OCI-LY7 (cell line): ENCODE data around the gene CIB4. TPM values are rescaled to one million over a fixed set of nuclear protein-coding genes. Genes with fewer than 3 reads are reported as not detected.

ENCODE experiments used
- BruUV-seq: library from RNA; stranded (reverse); fragments of 400-500 nt; replicated peaks from 2 replicates; lab custom pipeline; 2021; lab: Mats Ljungman, UMichigan
- CTCF ChIA-PET: fragments of 300-600 bp; sonication (Branson Sonifier 250); formaldehyde crosslinking; loops from one replicate; lab custom pipeline; 2022; ENCODE audit warnings: antibody characterized with exemption; ENCODE audit not compliant: unreplicated experiment; lab: Charles Lee
- POLR2A ChIA-PET: fragments of 300-600 bp; sonication (Branson Sonifier 250); formaldehyde crosslinking; loops from one replicate; lab custom pipeline; 2022; ENCODE audit warnings: antibody characterized with exemption; lab: Charles Lee
- DNase-seq: peaks from one replicate; pipeline ENCODE4 v3.0.0-alpha.2; 2015; ENCODE audit warnings: low spot score
- H2AFZ ChIP-seq: fragments of 200-600 bp; sonication (generic), shearing (Covaris generic); 2 replicates; pipeline ENCODE4 v1.6.1; 2014; ENCODE audit warnings: mild to moderate bottlenecking, antibody characterized with exemption, low read length, moderate library complexity
- H3K27ac ChIP-seq: fragments of 200-600 bp; sonication (generic); 2 replicates; pipeline ENCODE4 v1.5.1; 2014; ENCODE audit warnings: mixed run types, low read depth, mild to moderate bottlenecking, moderate library complexity, low read length, inconsistent platforms; ENCODE audit not compliant: poor library complexity, severe bottlenecking
- H3K36me3 ChIP-seq: fragments of 200-600 bp; sonication (generic); 2 replicates; pipeline ENCODE4 v1.6.1; 2014; ENCODE audit warnings: mild to moderate bottlenecking, antibody characterized with exemption, low read length, moderate library complexity, mixed read lengths; ENCODE audit not compliant: insufficient read depth
- H3K4me1 ChIP-seq: fragments of 200-600 bp; sonication (generic); 2 replicates; pipeline ENCODE4 v1.5.1; 2014; ENCODE audit warnings: mild to moderate bottlenecking, low read length; ENCODE audit not compliant: insufficient read depth, poor library complexity, severe bottlenecking
- H3K4me2 ChIP-seq: fragments of 200-600 bp; sonication (generic); 2 replicates; pipeline ENCODE4 v1.6.1; 2014; ENCODE audit warnings: mild to moderate bottlenecking, low read length
- H3K4me3 ChIP-seq: fragments of 200-600 bp; sonication (generic); 2 replicates; pipeline ENCODE4 v1.5.1; 2014; ENCODE audit warnings: mild to moderate bottlenecking, low read depth, low read length; ENCODE audit not compliant: poor library complexity, severe bottlenecking
- H3K79me2 ChIP-seq: fragments of 200-600 bp; sonication (generic); 2 replicates; pipeline ENCODE4 v1.6.1; 2016; ENCODE audit warnings: low read depth, mild to moderate bottlenecking, low read length, moderate library complexity, mixed read lengths; ENCODE audit not compliant: insufficient read depth
- H3K9me2 ChIP-seq: fragments of 200-600 bp; sonication (generic); 2 replicates; pipeline ENCODE4 v1.6.1; 2016; ENCODE audit warnings: mild to moderate bottlenecking, low read length, mixed read lengths; ENCODE audit not compliant: insufficient read depth
- H3K9me3 ChIP-seq: fragments of 200-600 bp; sonication (generic); 2 replicates; pipeline ENCODE4 v1.6.1; 2014; ENCODE audit warnings: mild to moderate bottlenecking, mixed run types, low read length, mixed read lengths
- H4K20me1 ChIP-seq: fragments of 200-600 bp; sonication (generic); 2 replicates; pipeline ENCODE4 v1.6.1; 2014; ENCODE audit warnings: mild to moderate bottlenecking, antibody characterized with exemption, low read length, moderate library complexity, mixed read lengths; ENCODE audit not compliant: insufficient read depth
- EZH2phosphoT487 ChIP-seq: fragments of 200-600 bp; sonication (generic); IDR thresholded peaks from 2 replicates; pipeline ENCODE4 v1.6.1; 2018; ENCODE audit warnings: low read depth, borderline replicate concordance, mild to moderate bottlenecking, mixed run types, antibody characterized with exemption, low read length, moderate library complexity, mixed read lengths
- intact Hi-C: fragments of 100-400 bp; cut with micrococcal nuclease; formaldehyde crosslinking; loops from one replicate; pipeline ENCODE4 v1.10.0; 2022; ENCODE audit not compliant: unreplicated experiment
- total RNA-seq, 2 experiments: library from RNA; depleted of rRNA in 1 of 2; stranded (reverse); fragments of >200 nt in 1 of 2; shearing (Covaris generic) in 1 of 2; gene quantifications; 2 replicates each; pipeline ENCODE4 v1.2.3, GENCODE V29; 2014 to 2022
- TF ChIP-seq, protein P1 (sequence below): fragments of 200-600 bp; sonication (generic); conservative IDR thresholded peaks from 2 replicates; pipeline ENCODE4 v1.5.1; 2014; ENCODE audit warnings: mild to moderate bottlenecking, antibody characterized with exemption, low read length, moderate library complexity, mixed read lengths

The CIB4 gene
- total RNA-seq, 2 experiments from 2014 or later = not detected

DNA sequence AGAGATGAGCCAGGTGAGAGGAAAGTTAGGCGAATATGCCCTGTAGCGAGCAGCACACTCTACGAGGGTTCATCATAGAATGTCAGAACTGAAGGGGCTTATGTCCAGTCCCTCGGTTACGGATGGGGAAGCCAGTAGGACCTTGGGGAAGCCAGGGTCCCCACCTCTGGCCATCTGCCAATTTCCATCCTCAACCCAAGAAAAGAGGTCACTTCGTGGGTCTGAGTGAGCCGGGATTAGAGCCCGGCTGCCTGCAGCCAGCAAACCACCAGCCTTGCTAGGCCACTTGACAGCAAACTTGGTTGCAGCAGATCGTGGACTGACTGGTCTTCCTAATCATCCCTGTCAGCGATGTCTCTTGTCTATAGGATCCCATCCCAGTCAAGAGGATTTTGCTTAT, 11.4 kb downstream of the CIB4 start:
- H3K4me3 ChIP-seq = no peak overlapping the region
- H4K20me1 ChIP-seq = no peaks in the 10 kb centered on the region
- no peaks in the 10 kb centered on the region for H3K79me2 ChIP-seq
- no peak overlapping the region for H3K4me2 ChIP-seq
- TF ChIP-seq, protein P1, sequence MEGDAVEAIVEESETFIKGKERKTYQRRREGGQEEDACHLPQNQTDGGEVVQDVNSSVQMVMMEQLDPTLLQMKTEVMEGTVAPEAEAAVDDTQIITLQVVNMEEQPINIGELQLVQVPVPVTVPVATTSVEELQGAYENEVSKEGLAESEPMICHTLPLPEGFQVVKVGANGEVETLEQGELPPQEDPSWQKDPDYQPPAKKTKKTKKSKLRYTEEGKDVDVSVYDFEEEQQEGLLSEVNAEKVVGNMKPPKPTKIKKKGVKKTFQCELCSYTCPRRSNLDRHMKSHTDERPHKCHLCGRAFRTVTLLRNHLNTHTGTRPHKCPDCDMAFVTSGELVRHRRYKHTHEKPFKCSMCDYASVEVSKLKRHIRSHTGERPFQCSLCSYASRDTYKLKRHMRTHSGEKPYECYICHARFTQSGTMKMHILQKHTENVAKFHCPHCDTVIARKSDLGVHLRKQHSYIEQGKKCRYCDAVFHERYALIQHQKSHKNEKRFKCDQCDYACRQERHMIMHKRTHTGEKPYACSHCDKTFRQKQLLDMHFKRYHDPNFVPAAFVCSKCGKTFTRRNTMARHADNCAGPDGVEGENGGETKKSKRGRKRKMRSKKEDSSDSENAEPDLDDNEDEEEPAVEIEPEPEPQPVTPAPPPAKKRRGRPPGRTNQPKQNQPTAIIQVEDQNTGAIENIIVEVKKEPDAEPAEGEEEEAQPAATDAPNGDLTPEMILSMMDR = no peak
- no peak for TF ChIP-seq EZH2phosphoT487
- ChIA-PET POLR2A (no interaction called here), CTCF (no interaction called here)
- no peak for DNase-seq
- H3K36me3 ChIP-seq = no peaks in the 10 kb centered on the region
- BruUV-seq = no TSS peak
- H3K27ac ChIP-seq = no peak overlapping the region
- no peak overlapping the region for H2AFZ ChIP-seq
- H3K4me1 ChIP-seq = no peaks in the 10 kb centered on the region
- intact Hi-C loops = no loop called here
- H3K9me2 ChIP-seq = no peaks in the 10 kb centered on the region
- H3K9me3 ChIP-seq = no peaks in the 10 kb centered on the region

DNA sequence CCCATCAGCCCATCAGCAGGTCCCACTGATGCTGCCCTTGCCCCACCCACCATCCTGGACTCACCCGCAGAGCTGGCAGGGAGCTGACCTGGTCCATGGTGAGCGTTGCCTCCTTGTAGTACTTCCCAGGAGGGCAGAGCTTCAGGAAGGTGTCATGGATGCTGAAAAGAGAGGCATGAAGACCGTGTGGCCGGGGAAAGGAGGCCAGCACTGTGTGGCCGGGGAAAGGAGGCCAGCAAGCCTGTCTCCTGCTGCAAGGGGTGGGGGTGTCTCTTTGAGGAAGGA, 11.9 kb downstream of the CIB4 start:
- intact Hi-C loops = no loop called here

DNA sequence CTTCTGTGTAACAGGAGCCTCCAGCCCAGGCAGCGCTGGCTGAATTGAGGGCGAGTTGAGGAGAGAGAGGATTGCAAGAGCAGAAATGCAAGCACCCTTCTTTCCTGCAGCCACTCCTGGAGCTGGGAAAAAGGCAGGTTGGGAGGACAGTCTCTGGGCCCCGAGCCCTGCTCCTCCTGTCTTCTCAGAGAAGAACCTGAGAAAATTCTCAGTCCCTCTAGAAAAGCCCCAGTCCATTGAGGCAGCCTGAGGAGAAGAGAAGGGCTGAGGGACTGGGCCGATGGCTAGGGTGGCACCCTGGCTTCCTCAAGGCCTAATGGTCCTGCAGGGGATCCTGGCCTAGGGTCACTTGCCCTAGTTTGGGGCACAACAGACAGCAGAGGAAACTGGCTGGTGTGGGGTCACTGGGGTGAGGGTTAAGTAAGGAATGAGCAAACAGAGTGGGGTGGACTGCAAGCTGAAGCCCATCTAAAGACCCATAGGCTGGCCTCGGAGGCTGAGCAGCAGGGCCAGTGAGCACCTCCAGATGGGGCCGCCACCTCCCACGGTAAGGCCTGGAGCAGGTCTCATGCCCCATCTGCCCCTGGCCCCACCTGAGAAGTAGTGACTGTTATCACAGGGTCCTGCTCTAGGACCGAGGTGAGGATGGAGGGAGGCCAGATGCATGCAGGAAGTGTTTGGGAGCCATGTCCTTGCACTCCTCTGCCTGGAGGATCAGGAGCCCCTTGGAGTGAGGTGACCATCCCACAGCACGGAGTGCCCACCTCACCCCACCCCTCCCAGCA, 12.4 kb downstream of the CIB4 start:
- no peak for DNase-seq
- Histone ChIP-seq H3K9me3 (no peaks in the 10 kb centered on the region), H3K4me3 (no peak overlapping the region), H3K27ac (no peak overlapping the region), H3K79me2 (no peaks in the 10 kb centered on the region), H3K36me3 (no peaks in the 10 kb centered on the region), H2AFZ (no peak overlapping the region), H4K20me1 (no peaks in the 10 kb centered on the region), H3K4me1 (no peaks in the 10 kb centered on the region), H3K9me2 (no peaks in the 10 kb centered on the region), H3K4me2 (no peak overlapping the region)
- BruUV-seq = no TSS peak
- intact Hi-C loops = no loop called here
- ChIA-PET CTCF (no interaction called here), POLR2A (no interaction called here)
- no peak for TF ChIP-seq EZH2phosphoT487
- TF ChIP-seq, protein P1 = no peak

More for the DNA sequence above, 11.9 kb downstream of the CIB4 start:
- H3K4me3 ChIP-seq = no peak overlapping the region
- no peak overlapping the region for H2AFZ ChIP-seq
- TF ChIP-seq EZH2phosphoT487 = no peak
- TF ChIP-seq, protein P1 = no peak
- H4K20me1 ChIP-seq = no peaks in the 10 kb centered on the region
- no peaks in the 10 kb centered on the region for H3K9me2 ChIP-seq
- no peak overlapping the region for H3K27ac ChIP-seq
- no peaks in the 10 kb centered on the region for H3K79me2 ChIP-seq
- DNase-seq = no peak
- BruUV-seq = no TSS peak
- H3K4me1 ChIP-seq = no peaks in the 10 kb centered on the region
- no peaks in the 10 kb centered on the region for H3K9me3 ChIP-seq
- H3K4me2 ChIP-seq = no peak overlapping the region
- ChIA-PET CTCF (no interaction called here), POLR2A (no interaction called here)
- H3K36me3 ChIP-seq = no peaks in the 10 kb centered on the region
